NCI-H2081 treated with DMSO at 0.1 percent for 48 hours (cell line): ENCODE results near the gene WDR91.
"Not testable (repeated sequence)": the region's sequence is repeated elsewhere in the genome, so short reads cannot be mapped to it uniquely, and the experiment has no call there.

Experiments used
- DNase-seq: peaks from one replicate; lab custom pipeline; 2025; lab: John Stamatoyannopoulos, UW

Gene WDR91

GRCh38 chr7:135211179-135211945 lies at the start of gene WDR91:
TSS of gene WDR91 (minus strand) at chr7:135211526. CDS start at chr7:135211502, 24 bp downstream.
- DNase-seq, result peak; percentile 59

GRCh38 chr7:135260470-135260869 lies 49.1 kb upstream of the WDR91 start:
- DNase-seq, result no peak

- DNase-seq, result no peak
Observed at GRCh38 chr7:135259702-135260101, 48.4 kb upstream of the WDR91 start.

- no peak for DNase-seq
Observed at GRCh38 chr7:135258585-135258984, 47.3 kb upstream of the WDR91 start.

GRCh38 chr7:135257790-135258189 lies 46.5 kb upstream of the WDR91 start:
- DNase-seq, result no peak

- no peak for DNase-seq
Observed at GRCh38 chr7:135253851-135254771, 42.8 kb upstream of the WDR91 start.

GRCh38 chr7:135251496-135252391 lies 40.4 kb upstream of the WDR91 start:
- DNase-seq, result no peak

- DNase-seq, result no peak
Observed at GRCh38 chr7:135248546-135248945, 37.2 kb upstream of the WDR91 start.

- DNase-seq, result no peak
Observed at GRCh38 chr7:135247746-135248471, 36.6 kb upstream of the WDR91 start.

- DNase-seq, result no peak
Observed at GRCh38 chr7:135246191-135246825, 35.0 kb upstream of the WDR91 start.

GRCh38 chr7:135245226-135246190 lies 34.2 kb upstream of the WDR91 start:
- DNase-seq, result no peak

- no peak for DNase-seq
Observed at GRCh38 chr7:135242096-135242684, 30.9 kb upstream of the WDR91 start.

GRCh38 chr7:135240441-135240840 lies 29.1 kb upstream of the WDR91 start:
- no peak for DNase-seq

GRCh38 chr7:135239263-135239662 lies 27.9 kb upstream of the WDR91 start:
- no peak for DNase-seq

GRCh38 chr7:135238112-135238744 lies 26.9 kb upstream of the WDR91 start:
- DNase-seq, result no peak

GRCh38 chr7:135236727-135237126 lies 25.4 kb upstream of the WDR91 start:
- no peak for DNase-seq

- DNase-seq, result no peak
Observed at GRCh38 chr7:135235841-135236240, 24.5 kb upstream of the WDR91 start.

GRCh38 chr7:135234727-135235126 lies 23.4 kb upstream of the WDR91 start:
- DNase-seq, result no peak

- not testable (repeated sequence) for DNase-seq
Observed at GRCh38 chr7:135234095-135234494, 22.8 kb upstream of the WDR91 start.
